GM19035 (cell line): ENCODE data around the gene DNM1.
"Not testable (repeated sequence)": the region's sequence is repeated elsewhere in the genome, so short reads cannot be mapped to it uniquely, and the experiment has no call there.

ENCODE experiments used
- ATAC-seq: cut with Tn5 transposase; IDR thresholded peaks from one replicate; pipeline ENCODE4 v1.9.1; 2021; ENCODE audit not compliant: unreplicated experiment

The DNM1 gene

GRCh38 chr9:128222880-128223670 is 19.9 kb downstream of the DNM1 start:
- ATAC-seq, result no peak

- no peak for ATAC-seq
Measured at GRCh38 chr9:128224877-128225276, 21.7 kb downstream of the DNM1 start.

- ATAC-seq, result no peak
Measured at GRCh38 chr9:128225770-128226411, 22.7 kb downstream of the DNM1 start.

- ATAC-seq, result no peak
Measured at GRCh38 chr9:128226412-128226801, 23.2 kb downstream of the DNM1 start.

- not testable (repeated sequence) for ATAC-seq
Measured at GRCh38 chr9:128230897-128231296, 27.7 kb downstream of the DNM1 start.

- ATAC-seq, result no peak
Measured at GRCh38 chr9:128231638-128232527, 28.7 kb downstream of the DNM1 start.

- no peak for ATAC-seq
Measured at GRCh38 chr9:128232528-128233428, 29.6 kb downstream of the DNM1 start.

- no peak for ATAC-seq
Measured at GRCh38 chr9:128233817-128234406, 30.7 kb downstream of the DNM1 start.

GRCh38 chr9:128242124-128242523 is 38.9 kb downstream of the DNM1 start:
- no peak for ATAC-seq

- no peak for ATAC-seq
Measured at GRCh38 chr9:128242828-128243214, 39.6 kb downstream of the DNM1 start.

GRCh38 chr9:128243215-128244018 is 40.2 kb downstream of the DNM1 start:
- no peak for ATAC-seq

- no peak for ATAC-seq
Measured at GRCh38 chr9:128244091-128244836, 41.1 kb downstream of the DNM1 start.

GRCh38 chr9:128244837-128245231 is 41.7 kb downstream of the DNM1 start:
- ATAC-seq, result no peak

- no peak for ATAC-seq
Measured at GRCh38 chr9:128245421-128246151, 42.4 kb downstream of the DNM1 start.

- ATAC-seq, result no peak
Measured at GRCh38 chr9:128246471-128246870, 43.3 kb downstream of the DNM1 start.

- ATAC-seq, result no peak
Measured at GRCh38 chr9:128247226-128247803, 44.1 kb downstream of the DNM1 start.

- no peak for ATAC-seq
Measured at GRCh38 chr9:128249558-128249907, 46.4 kb downstream of the DNM1 start.
